Measurements from ENCODE around the gene MYT1. TPM values are rescaled to one million over a fixed set of nuclear protein-coding genes. Genes with fewer than 3 reads are reported as not detected.

Gene MYT1
- total RNA-seq, 3 donors from 2014 or later = not detected

DNA sequence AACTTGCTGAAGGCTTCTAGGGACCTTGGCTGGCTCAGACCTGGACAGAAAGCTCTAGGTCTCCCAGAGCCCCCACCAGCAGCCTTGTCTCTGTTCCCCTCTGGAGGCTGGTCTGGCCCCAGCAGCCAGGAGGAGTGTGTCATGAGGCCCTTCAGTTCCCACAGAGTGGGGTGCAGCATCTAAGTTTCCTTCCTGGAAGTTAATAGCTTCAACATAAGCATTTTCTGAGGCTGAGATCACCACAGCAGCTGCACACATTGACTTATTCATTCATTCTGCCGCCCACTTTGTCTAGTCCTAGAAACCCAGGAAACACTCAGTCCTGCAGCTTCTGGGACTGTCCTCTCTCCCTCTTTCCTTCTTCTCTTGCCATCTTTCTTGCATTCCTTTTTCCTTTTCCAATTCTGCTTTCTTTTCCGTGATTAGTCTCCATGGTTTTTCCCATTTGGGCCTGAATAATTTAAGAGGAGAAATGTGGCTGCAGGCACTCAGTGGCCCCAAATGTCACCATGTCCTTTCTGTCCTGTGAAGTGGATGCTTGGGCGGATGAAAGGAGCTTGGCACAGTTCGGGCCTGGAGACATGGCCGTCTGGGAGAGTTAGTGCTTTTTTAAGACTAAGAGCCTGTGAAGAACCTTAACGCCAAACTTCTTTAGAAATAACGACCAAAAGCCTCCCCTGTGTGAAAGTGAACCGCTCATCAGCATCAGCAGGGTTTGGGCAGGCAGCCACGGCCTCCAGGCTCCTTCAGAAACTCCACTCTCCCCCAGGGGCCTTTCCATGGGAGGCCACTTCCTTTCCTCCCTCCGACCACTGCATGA lies 60.3 kb downstream of the MYT1 start:
- ATAC-seq (peak in 1 of 2 donors; percentile 28), DNase-seq (no peak)
- Mint-ChIP-seq H3K9me3 (no peaks in the 10 kb centered on the region), H3K4me1 (ENCODE audit: low read depth) (peaks cover 32% of the 10 kb centered on the region), H3K4me3 (no peak overlapping the region), H3K36me3 (ENCODE audit: insufficient read depth) (no peaks in the 10 kb centered on the region), H3K27me3 (ENCODE audit: low read depth) (peaks cover 1% of the 10 kb centered on the region)

DNA sequence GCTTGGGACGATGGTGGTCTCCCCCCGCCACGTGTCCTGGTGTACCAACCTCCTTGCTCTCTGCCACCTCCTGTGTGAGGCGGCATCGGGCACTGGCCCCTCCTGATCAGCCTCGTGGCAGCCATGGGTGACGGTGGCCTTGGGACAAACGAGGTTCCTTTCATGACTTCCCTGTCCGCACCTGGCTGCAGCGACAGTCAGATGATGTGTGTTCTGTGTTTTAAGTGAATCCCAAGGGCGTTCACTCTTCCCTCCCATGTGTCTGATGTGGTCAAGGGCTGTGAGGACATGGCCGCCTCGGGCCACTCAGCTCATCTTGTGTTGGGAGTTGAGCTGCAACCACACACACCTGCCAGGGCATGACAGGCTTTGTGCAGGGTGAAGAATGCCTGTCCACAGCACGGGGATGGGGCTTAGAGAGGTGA lies 60.9 kb downstream of the MYT1 start:
- DNase-seq (no peak), ATAC-seq (no peak)
- H3K9me3 Mint-ChIP-seq = no peaks in the 10 kb centered on the region
- no peak overlapping the region for H3K4me3 Mint-ChIP-seq
- H3K4me1 Mint-ChIP-seq (ENCODE audit: low read depth) = peaks cover 32% of the 10 kb centered on the region
- H3K27me3 Mint-ChIP-seq (ENCODE audit: low read depth) = peaks cover 1% of the 10 kb centered on the region
- no peaks in the 10 kb centered on the region for H3K36me3 Mint-ChIP-seq (ENCODE audit: insufficient read depth)

DNA sequence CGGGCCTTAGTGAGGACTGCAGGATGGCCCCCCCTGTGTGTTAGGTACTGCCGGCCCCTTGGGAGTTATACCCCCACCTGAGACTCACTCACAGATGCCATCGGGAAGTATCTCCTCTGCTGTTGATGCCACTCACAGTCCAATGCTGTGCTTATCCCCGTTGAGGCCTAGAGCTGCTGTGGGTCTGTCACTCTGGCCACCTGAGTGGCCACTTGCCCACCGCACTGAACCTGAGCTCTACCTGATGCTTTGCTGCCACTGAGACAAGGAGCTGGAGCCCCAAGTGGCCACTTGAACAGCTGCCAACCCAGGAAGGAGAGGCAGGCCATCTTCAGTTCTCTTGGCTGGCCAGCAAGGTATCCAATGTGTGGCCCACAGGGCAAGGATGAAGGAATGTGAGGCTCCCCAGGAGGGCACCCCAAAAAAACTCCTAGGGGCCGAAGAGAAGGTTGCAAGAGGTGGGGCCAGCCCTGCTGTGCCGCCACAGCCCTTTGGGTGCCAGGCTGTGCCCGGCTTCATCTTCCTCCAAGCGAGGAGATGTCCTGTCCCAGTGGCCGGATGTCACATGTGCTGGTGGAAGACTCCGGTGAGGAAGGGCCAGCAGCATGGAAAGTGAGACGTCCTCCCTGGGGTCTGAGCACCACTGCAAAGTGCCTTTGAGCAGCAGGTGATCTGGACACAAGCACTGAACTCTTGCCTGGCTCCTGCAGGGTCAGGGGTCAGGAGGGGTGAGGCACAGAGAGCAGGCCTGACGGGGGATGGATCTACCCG lies 61.8 kb downstream of the MYT1 start:
- H3K27me3 Mint-ChIP-seq (ENCODE audit: low read depth) = peaks cover 1% of the 10 kb centered on the region
- no peaks in the 10 kb centered on the region for H3K36me3 Mint-ChIP-seq (ENCODE audit: insufficient read depth)
- no peak overlapping the region for H3K4me3 Mint-ChIP-seq
- no peaks in the 10 kb centered on the region for H3K9me3 Mint-ChIP-seq
- DNase-seq = no peak
- no peak for ATAC-seq
- H3K4me1 Mint-ChIP-seq (ENCODE audit: low read depth) = peaks cover 32% of the 10 kb centered on the region

DNA sequence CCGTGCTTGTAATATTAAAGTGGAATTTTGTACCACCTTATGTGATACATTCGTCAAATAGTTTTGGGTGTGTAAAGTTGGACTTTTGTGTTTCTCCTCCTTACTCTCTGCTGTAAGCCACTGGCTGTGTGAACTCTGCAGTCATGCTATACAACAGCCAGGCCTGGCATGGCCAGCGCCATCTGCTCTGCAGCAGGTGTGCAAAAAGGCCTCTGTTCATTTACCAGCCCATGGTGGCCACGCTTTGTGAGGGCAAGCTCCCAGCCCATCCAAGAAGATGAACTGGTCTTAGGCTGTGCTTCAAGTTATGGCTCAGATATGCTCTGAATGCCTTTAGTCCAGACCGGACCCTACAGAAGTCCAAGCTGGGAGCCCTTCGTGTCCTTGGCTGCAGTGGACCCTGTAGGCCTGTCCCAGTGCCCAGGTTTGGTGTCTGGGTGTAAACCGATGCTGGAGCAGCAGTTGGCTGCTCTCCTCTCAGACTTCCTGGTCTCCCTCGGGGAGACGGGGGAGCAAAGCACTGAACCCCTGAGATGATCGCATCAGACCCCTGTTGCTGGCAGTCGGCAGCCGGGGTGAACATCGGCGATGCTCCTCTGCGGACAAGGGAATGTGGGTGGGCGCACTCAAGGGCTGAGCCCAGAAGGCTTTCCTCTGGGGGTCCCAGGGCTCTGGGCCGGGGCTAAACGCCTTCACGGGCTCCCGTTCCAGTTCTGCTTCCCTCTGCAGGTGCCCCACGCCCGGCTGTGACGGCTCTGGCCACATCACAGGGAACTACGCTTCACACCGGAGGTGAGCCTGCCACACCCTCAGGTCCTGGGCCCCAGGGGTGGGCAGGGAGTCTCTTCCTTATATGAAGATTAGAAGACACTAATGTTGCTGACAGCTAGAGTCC lies 62.7 kb downstream of the MYT1 start:
- ATAC-seq (peak in 1 of 2 donors; percentile 54), DNase-seq (no peak)
- H3K36me3 Mint-ChIP-seq (ENCODE audit: insufficient read depth) = no peaks in the 10 kb centered on the region
- no peak overlapping the region for H3K4me3 Mint-ChIP-seq
- peaks cover 32% of the 10 kb centered on the region for H3K4me1 Mint-ChIP-seq (ENCODE audit: low read depth)
- H3K27me3 Mint-ChIP-seq (ENCODE audit: low read depth) = peaks cover 1% of the 10 kb centered on the region
- H3K9me3 Mint-ChIP-seq = no peaks in the 10 kb centered on the region

DNA sequence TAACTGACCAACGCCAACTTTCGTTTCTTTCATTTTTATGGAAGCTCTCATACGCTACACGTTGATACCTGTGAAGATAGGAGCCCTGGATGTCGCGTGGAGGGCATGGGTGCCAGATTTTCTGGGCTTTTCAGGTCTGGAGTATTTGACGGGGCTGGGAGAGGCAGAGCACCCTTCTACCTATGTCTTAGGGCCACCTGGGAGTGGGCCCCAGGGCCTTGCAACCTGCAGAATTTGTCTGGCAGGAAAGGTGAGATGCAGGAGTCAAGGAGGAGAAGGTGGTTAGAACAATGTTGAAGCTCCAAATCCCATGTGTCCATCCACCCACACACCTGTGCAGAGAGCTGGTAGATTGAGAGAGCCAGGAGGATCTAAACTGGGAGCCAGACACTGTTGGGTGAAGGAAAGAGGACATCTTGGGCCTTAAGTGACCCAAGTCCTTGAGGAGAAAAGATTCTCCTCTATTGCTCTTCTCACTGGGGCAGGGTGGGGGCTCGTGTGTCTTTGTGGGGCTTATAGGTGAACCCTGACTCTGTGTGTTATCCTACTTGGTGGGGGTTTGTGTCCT lies 63.9 kb downstream of the MYT1 start:
- peaks cover 1% of the 10 kb centered on the region for H3K27me3 Mint-ChIP-seq (ENCODE audit: low read depth)
- peaks cover 34% of the 10 kb centered on the region for H3K4me1 Mint-ChIP-seq (ENCODE audit: low read depth)
- no peaks in the 10 kb centered on the region for H3K36me3 Mint-ChIP-seq (ENCODE audit: insufficient read depth)
- DNase-seq (no peak), ATAC-seq (no peak)
- H3K4me3 Mint-ChIP-seq = no peak overlapping the region
- H3K9me3 Mint-ChIP-seq = no peaks in the 10 kb centered on the region

DNA sequence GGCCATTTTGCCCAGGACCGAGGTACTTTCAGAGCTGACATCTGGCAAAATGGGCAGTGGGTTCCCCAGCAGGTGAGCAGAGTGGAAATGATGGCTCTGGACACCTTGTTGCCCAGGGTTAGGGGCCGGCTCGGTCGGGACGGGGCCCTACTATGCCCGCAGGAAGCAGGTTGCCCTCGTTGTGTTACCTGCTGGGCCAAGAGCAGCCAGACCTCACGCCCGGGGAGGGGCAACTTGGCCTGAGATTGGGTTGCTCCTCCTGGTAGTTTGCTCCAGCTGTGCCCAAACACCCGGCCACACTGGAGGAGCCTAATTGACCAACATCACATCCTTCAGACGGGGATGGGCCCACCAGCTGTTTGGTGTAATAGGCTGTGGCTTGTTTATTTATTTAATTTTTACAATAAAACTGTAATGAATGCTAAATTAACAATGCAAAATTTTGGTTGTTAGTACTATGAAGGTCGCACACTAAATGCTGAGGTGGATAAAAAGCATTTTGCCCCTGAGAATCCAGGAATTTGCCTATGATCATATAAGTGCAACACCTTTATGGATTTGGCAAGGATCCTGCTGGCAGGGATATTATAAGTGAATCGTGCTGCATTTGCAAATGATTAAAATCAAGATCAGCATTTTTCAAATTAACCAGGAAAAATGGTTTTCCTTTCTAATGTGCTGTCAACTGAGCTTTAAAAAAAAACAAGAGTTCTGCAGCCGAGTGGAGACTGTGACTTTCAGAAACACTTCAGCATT lies 64.7 kb downstream of the MYT1 start:
- Mint-ChIP-seq H3K27me3 (ENCODE audit: low read depth) (peaks cover 1% of the 10 kb centered on the region), H3K9me3 (no peaks in the 10 kb centered on the region), H3K36me3 (ENCODE audit: insufficient read depth) (no peaks in the 10 kb centered on the region), H3K4me1 (ENCODE audit: low read depth) (peaks cover 38% of the 10 kb centered on the region), H3K4me3 (no peak overlapping the region)
- ATAC-seq = no peak
- DNase-seq = no peak

DNA sequence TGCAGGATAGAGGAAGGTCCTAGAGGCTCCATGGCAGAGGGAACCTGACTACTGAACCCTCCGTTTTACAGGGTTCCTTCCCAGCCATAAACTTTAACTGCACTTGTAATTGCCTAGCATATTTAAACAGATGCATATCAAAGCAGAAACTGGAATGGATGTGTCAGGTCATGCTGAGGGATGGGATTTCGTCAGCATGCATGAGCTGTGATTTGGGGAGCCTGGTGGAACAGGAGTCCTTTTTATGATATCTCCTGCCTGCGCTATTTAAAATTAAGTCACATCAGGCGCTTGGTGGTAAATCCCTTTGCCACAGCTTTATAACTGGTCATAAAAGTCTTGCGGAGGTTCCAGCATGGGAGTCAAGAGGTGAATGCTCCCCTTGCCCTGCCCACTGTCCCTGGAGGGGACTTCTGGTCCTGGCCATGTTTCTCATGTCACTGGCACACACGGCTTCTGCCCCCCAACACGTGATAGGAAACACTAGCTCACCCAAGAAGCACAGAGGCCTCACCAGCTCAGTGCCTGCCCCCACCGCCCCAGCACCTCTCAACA lies 65.3 kb downstream of the MYT1 start:
- no peaks in the 10 kb centered on the region for H3K36me3 Mint-ChIP-seq (ENCODE audit: insufficient read depth)
- no peaks in the 10 kb centered on the region for H3K9me3 Mint-ChIP-seq

DNA sequence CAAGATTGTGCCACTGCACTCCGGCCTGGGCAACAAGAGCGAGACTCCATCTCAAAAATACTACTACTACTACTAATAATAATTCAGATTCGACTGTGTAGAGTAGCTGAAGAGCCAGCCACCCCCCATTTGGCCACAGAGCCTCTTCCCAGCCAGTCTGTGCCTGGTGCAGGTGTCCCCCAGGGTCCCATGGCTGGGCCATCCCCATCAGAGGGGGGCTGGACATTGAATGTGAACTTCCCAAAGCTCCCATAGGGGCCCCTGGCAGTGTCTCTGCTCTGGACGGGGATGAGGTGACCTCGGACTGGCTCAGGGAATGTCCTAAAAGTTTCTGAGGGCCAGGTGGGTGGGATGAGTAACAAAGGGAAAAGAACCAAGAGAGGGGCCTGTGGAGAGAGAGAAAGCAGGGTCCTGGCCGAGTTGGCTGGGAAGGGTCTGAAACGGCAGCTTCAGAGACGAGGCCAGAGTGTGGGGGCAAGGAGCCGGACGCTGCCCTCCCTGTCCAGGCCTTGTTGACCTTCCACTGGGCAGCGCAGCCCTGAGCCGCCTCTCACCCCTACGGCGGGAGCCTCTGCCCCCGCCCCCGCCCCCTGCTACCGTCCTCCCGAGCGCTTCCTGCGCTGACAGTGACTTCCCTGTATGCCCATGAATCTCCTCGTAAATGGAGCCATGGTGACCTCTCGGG lies 66.4 kb downstream of the MYT1 start:
- Mint-ChIP-seq H3K9me3 (no peaks in the 10 kb centered on the region), H3K36me3 (ENCODE audit: insufficient read depth) (no peaks in the 10 kb centered on the region), H3K27me3 (ENCODE audit: low read depth) (peaks cover 1% of the 10 kb centered on the region), H3K4me3 (no peak overlapping the region), H3K4me1 (ENCODE audit: low read depth) (peaks cover 33% of the 10 kb centered on the region)
- DNase-seq (no peak), ATAC-seq (no peak)

More for the DNA sequence above, 65.3 kb downstream of the MYT1 start:
- no peak for ATAC-seq
- no peak for DNase-seq
- Mint-ChIP-seq H3K4me3 (no peak overlapping the region), H3K4me1 (ENCODE audit: low read depth) (peaks cover 37% of the 10 kb centered on the region), H3K27me3 (ENCODE audit: low read depth) (peaks cover 1% of the 10 kb centered on the region)

DNA sequence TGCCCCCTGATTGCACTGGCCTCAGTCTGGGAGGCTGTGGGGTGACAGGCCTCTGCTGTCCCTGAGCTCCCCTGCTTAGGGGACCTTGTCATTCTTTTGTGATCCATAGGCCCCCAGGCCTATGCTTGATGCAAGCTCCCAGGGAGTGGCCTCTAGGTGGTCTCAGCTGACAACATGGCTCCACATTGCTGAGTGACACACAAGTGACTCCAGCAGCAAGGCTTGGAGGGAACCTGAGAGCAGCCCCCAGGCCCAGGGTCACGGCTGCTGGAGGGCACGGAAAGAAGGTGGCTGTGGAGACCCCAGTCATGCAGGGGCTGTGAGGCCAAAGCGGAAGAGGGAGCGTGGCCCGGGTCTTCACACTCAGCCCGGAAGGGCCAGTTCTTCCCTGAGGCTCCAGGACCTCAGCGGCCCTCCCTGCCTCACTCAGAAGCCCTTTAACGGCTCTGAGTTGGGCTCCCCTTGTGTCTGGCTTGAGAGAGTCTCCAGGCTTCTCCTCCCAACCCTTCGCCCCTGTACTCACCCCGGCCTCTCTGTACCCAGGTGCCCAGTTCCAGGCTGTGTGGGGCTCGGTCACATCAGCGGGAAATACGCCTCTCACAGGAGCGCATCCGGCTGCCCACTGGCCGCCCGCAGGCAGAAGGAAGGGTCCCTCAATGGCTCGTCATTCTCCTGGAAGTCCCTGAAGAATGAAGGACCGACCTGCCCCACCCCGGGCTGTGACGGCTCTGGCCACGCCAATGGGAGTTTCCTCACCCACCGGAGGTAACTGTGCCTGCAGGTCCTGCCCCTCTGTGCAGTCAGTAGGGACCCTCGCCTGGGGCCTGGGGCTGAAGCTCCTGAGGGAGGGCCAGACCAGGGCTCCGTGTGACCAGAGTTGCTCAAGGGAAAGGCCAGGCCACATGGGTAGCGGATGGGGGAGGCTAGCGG lies 67.6 kb downstream of the MYT1 start:
- no peaks in the 10 kb centered on the region for H3K36me3 Mint-ChIP-seq (ENCODE audit: insufficient read depth)
- H3K4me3 Mint-ChIP-seq = no peak overlapping the region
- no peak for ATAC-seq
- no peaks in the 10 kb centered on the region for H3K9me3 Mint-ChIP-seq
- H3K4me1 Mint-ChIP-seq (ENCODE audit: low read depth) = peaks cover 22% of the 10 kb centered on the region
- DNase-seq = no peak
- H3K27me3 Mint-ChIP-seq (ENCODE audit: low read depth) = no peaks in the 10 kb centered on the region

DNA sequence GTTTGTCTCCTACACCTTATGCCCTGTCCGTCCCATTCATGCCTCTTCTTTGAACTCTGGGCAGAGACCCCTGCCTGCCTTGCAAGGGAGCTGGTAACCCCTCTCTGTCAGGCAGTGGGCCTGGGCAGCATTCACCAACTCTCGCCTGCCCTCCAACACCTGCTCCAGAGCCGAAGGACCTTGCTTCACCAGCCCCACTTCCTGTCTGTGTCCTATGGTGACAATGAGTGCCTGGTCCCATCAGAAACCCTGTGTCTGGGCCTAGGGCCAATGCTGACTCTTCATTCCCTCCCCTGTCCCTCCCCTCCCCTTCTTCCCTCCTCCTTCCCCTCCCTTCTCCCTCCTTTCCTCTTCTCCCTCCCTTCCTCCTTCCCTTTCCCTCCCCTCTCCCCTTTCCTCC lies 68.5 kb downstream of the MYT1 start:
- Mint-ChIP-seq H3K4me3 (no peak overlapping the region), H3K9me3 (no peaks in the 10 kb centered on the region), H3K36me3 (ENCODE audit: insufficient read depth) (no peaks in the 10 kb centered on the region), H3K27me3 (ENCODE audit: low read depth) (no peaks in the 10 kb centered on the region), H3K4me1 (ENCODE audit: low read depth) (peaks cover 15% of the 10 kb centered on the region)
- DNase-seq (no peak), ATAC-seq (no peak)

DNA sequence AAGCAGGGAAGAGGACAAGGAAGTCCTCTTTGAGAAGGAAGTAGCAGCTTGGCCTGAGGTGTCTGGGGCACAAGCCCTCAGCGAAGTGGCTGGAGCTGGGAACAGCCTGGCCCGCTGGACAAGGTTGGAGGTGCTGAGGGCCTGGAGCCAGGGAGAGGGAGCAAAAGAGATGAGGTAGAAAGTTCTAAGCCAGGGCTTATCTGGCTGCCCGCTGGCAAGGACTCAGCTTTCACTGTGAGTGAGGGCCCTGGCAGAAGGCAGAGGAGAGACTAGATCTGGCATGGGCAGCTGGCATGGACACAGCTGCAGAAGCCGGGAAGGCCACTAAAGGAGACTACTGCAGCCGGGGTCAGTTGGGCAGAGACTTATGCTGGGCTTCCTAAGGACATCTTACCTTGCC lies 69.5 kb downstream of the MYT1 start:
- no peak for DNase-seq
- ATAC-seq = no peak
- Mint-ChIP-seq H3K27me3 (ENCODE audit: low read depth) (no peaks in the 10 kb centered on the region), H3K36me3 (ENCODE audit: insufficient read depth) (no peaks in the 10 kb centered on the region), H3K4me3 (no peak overlapping the region), H3K4me1 (ENCODE audit: low read depth) (peaks cover 10% of the 10 kb centered on the region), H3K9me3 (no peaks in the 10 kb centered on the region)

DNA sequence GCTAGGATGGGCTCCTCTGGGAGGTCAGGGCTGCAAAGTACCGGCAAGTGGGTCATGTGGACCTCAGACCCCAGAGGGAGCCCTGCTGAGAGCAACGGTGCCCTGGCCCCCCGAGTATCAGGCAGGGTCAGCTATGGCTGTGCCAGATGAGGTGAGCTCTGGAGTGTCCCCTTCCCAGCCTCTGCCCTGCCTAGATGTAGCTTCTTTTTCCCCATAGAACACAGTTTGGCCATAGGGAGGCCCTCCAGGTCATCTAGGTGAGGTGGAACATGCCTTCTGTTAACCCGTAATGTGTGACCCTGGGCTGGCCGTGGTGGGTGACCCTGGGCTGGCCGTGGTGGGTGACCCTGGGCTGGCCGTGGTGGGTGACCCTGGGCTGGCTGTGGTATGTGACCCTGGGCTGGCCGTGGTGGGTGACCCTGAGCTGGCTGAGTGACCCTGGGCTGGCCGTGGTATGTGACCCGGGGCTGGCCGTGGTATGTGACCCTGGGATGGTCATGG lies 70.1 kb downstream of the MYT1 start:
- no peaks in the 10 kb centered on the region for H3K9me3 Mint-ChIP-seq
- H3K36me3 Mint-ChIP-seq (ENCODE audit: insufficient read depth) = no peaks in the 10 kb centered on the region
- DNase-seq (no peak), ATAC-seq (no peak)
- no peak overlapping the region for H3K4me3 Mint-ChIP-seq
- H3K27me3 Mint-ChIP-seq (ENCODE audit: low read depth) = no peaks in the 10 kb centered on the region
- peaks cover 10% of the 10 kb centered on the region for H3K4me1 Mint-ChIP-seq (ENCODE audit: low read depth)

All from activated T-cell treated with anti-CD3 and anti-CD28 coated beads, Interleukin-2, amount 50 U/mL, for 4 hours (primary cell).